GM12892 (cell line): ENCODE measurements around the gene LDLRAD4.

Source experiments
- DNase-seq: peaks from one replicate; pipeline ENCODE4 v3.0.0; 2011; ENCODE audit not compliant: insufficient read length
- FAIRE-seq: peaks from 2 replicates; lab custom pipeline; 2011; peaks lifted over from hg19 to GRCh38; lab: Jason Lieb, UNC
- POLR2A ChIP-seq: IDR thresholded peaks from 2 replicates; pipeline ENCODE4 v1.6.1; 2011; ENCODE audit warnings: low read depth, low read length, control low read depth
- POLR2AphosphoS5 ChIP-seq: IDR thresholded peaks from 2 replicates; pipeline ENCODE4 v1.6.1; 2011; ENCODE audit warnings: low read depth, low read length, control low read depth
- TAF1 ChIP-seq: IDR thresholded peaks from 2 replicates; pipeline ENCODE4 v1.6.1; 2011; ENCODE audit warnings: low read depth, mild to moderate bottlenecking, control low read depth, low read length, borderline replicate concordance

Gene LDLRAD4

DNA sequence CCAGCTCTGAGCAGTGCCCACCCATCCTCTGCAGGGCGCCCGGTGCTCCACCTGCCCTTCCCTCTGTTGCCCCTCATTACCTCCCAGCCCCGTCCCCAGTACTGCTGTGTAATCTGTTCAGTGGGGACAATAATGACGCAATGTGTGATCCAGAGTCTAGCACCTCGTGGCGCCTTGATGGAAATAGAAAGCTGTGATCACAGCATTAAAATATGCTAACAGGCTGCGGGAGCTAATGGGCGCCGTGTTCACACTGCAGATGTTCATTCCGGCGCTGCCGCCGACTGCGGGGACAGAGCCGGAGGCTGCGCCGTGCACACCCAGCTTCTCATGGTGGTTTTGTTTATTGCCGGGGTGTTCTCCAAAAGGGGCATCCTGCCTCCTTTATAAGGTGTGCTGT is 235.2 kb downstream of the LDLRAD4 start:
- DNase-seq (no peak), FAIRE-seq (no peak)
- no peak for TF ChIP-seq POLR2AphosphoS5
- no peak for TF ChIP-seq TAF1
- no peak for TF ChIP-seq POLR2A

DNA sequence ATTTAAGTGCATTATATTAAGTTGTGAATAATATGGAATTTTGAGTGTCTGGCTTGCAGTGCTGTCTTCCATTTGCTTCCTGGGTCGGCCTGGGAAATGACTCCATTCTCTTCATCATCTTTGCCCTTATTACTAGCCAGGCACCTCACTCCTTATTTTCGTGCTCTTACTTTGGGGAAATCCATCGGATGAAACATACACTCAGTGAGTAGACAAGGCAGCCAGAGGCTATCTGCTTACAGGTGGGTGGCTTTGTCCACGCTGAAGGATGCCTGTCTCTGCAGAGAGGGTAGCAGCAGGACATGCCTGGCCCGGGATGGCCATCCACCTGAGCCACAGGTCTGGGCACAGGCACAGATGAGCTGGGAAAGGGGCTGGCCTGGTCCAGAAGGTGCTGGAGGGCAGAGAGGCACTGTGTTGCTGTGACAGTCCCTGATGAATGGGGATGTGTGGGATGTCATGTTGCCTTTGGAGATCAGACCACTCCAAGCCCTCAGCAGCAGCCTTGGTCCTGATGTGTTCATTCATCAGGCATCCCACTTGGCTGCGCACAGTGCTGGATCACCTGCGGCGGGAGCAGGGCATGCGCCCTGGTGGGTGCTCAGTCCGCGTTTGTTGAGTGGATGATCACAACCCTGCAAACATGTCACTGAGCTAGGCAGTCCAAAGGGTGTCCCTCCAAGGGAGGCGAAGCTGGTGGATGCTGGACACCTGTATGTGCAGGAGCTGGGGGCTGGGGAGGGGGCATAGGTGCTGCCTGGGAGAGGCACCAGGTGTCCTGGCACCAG is 236.0 kb downstream of the LDLRAD4 start:
- no peak for DNase-seq
- TF ChIP-seq POLR2A (no peak), TAF1 (no peak), POLR2AphosphoS5 (no peak)
- no peak for FAIRE-seq

DNA sequence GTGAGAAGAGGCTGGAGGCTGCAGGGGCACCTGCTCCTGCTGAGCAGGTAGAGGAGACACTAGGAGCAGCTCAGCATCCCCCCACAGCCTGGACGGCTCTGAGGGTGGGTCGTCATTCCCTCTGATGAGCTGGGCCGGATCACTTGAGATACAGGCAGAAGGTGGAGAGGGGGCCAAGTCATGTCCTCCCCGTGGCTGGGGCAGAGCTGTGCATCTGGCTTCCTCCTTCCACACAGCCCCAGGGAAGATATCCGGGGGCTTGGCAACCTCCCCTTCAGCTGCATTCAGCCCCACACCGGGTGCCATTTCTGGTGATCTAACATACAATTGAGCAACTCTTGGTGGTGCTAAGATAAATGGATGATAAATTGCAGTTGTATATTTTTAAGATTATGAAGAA is 236.9 kb downstream of the LDLRAD4 start:
- FAIRE-seq (no peak), DNase-seq (no peak)
- TF ChIP-seq POLR2AphosphoS5, result no peak
- TF ChIP-seq POLR2A, result no peak
- TF ChIP-seq TAF1, result no peak

DNA sequence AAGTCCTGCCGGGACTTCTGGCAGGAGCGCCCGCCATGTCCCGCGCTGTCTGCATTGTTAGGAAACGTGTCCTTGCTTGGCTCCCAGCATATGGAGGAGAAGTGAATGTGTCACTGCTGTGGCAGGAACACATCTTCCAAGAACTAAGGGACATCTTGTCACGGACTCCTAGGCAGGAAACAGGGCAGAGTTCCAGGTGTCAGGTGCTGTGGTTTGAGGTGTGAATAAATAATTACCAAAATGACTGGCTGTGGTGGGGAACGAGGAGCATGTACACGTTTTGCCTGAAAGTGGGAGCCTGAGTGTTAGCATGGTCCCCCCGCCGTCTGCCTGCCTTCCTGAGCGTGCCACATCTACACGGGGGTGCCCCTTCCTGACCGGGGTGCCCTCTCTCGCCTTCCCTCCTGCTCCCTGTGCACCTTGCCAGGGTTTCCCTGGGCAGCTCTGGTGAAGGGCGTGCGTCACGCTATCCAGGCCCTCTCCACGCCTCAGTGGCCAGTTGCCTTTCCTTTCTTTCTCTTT is 237.5 kb downstream of the LDLRAD4 start:
- TF ChIP-seq POLR2A (no peak), POLR2AphosphoS5 (no peak), TAF1 (no peak)
- DNase-seq (no peak), FAIRE-seq (no peak)

DNA sequence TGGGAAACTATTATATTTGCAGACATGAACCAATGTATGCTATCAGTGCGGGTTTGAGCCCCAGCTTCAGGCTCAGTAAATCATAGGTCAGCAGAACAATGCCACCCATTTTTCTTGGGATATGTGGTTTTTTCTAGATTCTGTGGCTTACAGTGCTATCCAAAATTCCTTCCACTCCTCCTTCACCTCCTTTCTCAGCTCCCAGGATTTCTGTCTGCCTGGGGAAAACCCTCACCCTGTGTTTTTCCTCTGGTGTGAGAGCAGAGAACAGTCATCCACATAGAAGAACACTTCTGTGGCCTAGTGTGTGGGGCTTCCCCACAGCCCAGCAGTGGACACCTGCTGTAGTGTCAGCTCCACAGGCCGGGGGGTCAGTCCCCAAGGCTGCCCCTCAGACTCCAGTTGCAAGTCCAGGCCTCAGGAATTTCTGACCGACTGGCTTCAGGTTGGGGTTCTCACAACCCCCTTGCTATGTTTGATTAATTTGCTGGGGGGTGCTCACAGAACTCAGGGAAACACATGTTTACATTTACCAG is 238.2 kb downstream of the LDLRAD4 start:
- no peak for FAIRE-seq
- TF ChIP-seq POLR2A (no peak), POLR2AphosphoS5 (no peak), TAF1 (no peak)
- no peak for DNase-seq

DNA sequence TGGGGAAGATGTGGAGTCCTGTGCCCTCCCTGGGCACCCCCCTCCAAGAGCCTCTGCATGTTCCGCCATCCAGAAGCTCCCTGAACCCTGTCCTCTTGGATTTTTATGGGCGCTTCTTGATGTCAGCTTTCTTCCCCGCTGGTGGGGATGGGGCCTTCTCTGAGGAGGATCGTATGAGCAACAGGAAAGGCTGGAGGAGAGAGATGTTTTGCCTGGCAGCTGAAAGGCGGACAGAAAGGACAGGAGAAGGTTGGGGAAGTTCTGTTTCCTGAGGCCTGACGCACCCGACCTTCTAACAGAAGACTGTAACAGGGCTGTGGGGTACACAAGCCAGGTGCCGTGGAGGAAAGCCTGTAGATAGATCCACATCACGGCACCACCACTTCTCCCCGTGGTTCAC is 238.8 kb downstream of the LDLRAD4 start:
- DNase-seq (no peak), FAIRE-seq (no peak)
- TF ChIP-seq POLR2AphosphoS5, result no peak
- no peak for TF ChIP-seq POLR2A
- no peak for TF ChIP-seq TAF1

DNA sequence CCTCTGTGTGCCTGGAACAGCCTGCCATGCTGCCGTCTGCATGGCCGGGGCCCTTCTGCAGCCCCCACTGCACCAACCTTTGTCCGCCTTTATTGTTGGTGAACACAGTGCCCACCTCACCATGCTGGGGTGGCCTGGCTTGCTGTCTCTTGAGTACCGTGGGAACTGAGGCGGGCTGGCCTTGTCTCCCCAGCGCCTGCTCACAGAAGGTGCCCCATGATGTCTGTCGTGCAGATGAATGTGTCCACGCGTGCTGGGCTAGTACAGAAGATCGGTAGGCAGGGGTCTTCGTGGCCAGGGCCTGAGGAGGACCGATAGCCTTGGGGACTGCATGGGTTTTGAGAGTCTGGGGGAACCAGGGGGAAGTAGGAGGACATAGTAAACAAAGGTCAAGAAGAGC is 242.4 kb downstream of the LDLRAD4 start:
- FAIRE-seq, result no peak
- TF ChIP-seq POLR2AphosphoS5 (no peak), POLR2A (no peak)
- no peak for DNase-seq

DNA sequence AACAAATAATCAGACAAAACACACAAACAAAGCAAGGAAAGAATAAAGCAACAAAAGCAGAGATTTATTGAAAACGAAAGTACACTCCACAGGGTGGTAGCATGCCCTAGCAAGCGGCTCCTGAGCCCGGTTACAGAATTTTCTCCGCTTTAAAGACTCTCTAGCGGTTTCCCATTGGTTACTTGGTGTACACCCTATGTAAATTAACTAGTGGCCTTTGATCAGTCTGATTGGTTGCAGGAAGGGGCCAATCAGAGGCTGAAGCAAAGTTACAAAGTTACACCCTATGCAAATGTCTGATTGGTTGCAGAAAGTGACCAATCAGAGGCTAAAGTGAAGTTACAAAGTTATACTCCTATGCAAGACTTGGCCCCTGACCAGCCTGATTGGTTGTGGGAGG is 242.9 kb downstream of the LDLRAD4 start:
- TF ChIP-seq POLR2A (no peak), POLR2AphosphoS5 (no peak), TAF1 (no peak)
- DNase-seq, result no peak
- FAIRE-seq, result no peak

DNA sequence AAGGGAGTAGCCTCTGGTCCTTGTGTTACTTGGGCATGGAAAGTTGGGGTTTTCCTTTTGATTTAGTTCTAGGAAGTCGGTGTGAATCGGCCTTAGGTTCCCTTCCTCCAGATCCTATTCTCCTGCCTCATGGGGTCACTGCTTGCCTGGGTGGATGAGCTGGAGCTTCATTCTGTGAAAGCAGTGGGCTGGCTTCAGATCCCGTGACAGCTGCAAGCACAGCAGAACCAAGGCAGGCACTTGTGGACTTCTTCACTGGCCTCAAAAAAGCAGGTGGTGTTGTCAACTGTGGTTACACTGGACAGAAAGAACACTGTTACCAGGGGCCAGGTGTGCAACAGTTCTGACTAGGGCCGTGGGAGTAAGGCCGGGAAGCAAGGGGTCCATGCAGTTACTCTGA is 243.4 kb downstream of the LDLRAD4 start:
- DNase-seq (no peak), FAIRE-seq (no peak)
- TF ChIP-seq POLR2AphosphoS5 (no peak), TAF1 (no peak), POLR2A (no peak)

DNA sequence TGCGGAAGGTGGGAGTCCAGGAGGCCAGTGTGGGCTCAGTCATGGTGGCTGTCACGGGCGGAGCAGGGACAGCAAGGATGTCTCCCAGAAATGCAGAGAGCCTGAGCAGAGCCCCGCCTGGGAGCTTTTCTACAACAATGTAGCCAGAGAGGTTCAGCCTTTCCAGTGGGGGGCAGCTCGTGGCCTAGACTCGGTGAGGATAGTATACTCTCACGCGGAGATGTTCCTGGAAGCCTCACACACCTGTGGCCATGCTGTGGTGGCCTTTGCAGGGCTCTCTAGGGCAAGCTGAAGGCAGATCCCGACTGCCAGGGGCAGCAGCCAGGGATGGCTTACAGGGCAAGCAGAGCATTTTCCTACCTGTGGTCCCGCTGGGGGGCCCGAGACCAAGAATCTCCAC is 244.1 kb downstream of the LDLRAD4 start:
- FAIRE-seq (no peak), DNase-seq (no peak)
- TF ChIP-seq POLR2AphosphoS5, result no peak
- no peak for TF ChIP-seq TAF1
- TF ChIP-seq POLR2A, result no peak

DNA sequence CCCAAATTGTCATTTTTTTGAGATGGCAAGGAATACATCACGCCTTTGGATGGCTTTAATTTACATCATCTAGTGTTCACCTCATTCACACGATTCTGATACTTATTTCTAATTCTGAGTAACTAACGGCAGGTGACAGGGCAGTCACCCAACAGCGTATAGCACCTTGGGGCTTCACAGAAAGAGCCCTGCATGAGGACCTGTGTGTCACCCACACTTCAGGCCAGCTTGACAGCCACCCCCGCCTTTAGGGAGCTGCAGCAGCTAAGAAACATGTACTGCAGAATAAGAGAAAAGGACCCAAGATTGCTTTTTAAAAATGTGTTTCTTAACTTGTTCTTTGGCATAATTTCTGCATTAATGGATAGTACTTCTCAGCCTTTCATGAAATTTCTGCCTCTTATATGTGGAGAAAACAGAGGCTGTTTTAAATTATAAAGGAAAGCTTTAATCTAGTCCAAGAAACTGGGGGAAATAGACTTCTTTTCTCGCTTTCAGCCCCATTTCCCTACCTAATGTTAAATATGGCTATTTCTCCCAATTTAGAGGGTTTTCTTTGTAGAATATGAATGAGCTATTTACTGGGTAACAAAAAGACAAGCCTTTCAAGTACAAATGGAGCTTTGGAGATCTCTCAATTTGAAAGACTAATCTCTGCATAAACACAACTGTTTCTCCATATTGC is 245.1 kb downstream of the LDLRAD4 start:
- no peak for FAIRE-seq

DNA sequence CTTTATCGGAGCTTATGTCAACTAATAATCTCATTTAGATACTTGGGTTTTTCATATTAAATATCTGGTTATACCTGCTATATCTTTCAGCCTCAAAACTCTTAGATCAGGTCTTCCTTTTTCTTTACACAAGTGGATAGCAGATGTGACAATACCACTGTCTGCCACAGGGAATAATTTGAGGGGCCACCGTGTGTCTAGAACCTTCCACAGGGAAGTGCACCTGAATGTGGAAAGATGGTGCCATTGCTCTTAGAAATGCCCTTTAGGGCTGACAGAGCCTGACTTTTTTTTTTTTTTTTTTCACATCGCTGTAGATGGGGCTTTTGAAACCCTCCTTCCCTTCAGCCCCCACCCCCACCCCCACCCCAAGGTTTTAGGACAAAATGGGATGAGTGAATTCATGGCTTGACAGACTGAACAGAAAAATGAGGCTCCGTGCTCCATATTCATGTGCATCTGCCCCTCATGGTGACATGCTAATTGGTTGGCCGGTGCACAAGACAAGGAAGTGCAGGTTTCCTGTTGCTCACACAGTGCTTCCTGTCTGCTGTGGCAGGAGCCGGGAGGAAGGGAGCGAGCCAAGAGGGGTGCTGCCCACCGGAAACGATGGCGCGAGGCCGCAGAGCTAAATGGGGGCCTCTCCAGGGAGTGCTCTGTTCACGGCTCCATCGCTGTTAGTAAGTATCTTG is 246.0 kb downstream of the LDLRAD4 start:
- peak; percentile 88 for FAIRE-seq
- peak; percentile 73; the same call in 1 of the 2 replicates for TF ChIP-seq POLR2A
- TF ChIP-seq TAF1, result peak; percentile 64
- TF ChIP-seq POLR2AphosphoS5, result 0 out of 2 replicates have a peak, but pooled peaks have one; percentile 54
- DNase-seq, result peak; percentile 50

More for the DNA sequence above, 245.1 kb downstream of the LDLRAD4 start:
- TF ChIP-seq POLR2A (no peak), POLR2AphosphoS5 (no peak), TAF1 (no peak)
- no peak for DNase-seq
